ENCODE data around the gene ACSL6. TPM values are rescaled to one million over a fixed set of nuclear protein-coding genes. Genes with fewer than 3 reads are reported as not detected.

The ACSL6 gene
- total RNA-seq, 4 donors from 2014 or later, result 0.04 to 3.2 (median 1.1) TPM

GRCh38 chr5:132033122-132033521 lies 21.7 kb upstream of the ACSL6 start:
- WGBS, 2 donors, result 57 to 59% methylated on average over 4 of the region's 4 CpGs
- no peak for DNase-seq
- H3K9me3 ChIP-seq, result no peaks in the 10 kb centered on the region
- no peak overlapping the region for H3K4me3 ChIP-seq
- TF ChIP-seq, protein P1, sequence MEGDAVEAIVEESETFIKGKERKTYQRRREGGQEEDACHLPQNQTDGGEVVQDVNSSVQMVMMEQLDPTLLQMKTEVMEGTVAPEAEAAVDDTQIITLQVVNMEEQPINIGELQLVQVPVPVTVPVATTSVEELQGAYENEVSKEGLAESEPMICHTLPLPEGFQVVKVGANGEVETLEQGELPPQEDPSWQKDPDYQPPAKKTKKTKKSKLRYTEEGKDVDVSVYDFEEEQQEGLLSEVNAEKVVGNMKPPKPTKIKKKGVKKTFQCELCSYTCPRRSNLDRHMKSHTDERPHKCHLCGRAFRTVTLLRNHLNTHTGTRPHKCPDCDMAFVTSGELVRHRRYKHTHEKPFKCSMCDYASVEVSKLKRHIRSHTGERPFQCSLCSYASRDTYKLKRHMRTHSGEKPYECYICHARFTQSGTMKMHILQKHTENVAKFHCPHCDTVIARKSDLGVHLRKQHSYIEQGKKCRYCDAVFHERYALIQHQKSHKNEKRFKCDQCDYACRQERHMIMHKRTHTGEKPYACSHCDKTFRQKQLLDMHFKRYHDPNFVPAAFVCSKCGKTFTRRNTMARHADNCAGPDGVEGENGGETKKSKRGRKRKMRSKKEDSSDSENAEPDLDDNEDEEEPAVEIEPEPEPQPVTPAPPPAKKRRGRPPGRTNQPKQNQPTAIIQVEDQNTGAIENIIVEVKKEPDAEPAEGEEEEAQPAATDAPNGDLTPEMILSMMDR (IDR thresholded peaks at IDR 0.05), result no peak
- no peak for TF ChIP-seq POLR2A (IDR thresholded peaks at IDR 0.05)
- no peaks in the 10 kb centered on the region for H3K27me3 ChIP-seq
- H3K27ac ChIP-seq, result no peak overlapping the region
- no peaks in the 10 kb centered on the region for H3K36me3 ChIP-seq
- intact Hi-C loops (cut with DNase I), result no loop called here
- H3K4me1 ChIP-seq, result no peaks in the 10 kb centered on the region

DNA sequence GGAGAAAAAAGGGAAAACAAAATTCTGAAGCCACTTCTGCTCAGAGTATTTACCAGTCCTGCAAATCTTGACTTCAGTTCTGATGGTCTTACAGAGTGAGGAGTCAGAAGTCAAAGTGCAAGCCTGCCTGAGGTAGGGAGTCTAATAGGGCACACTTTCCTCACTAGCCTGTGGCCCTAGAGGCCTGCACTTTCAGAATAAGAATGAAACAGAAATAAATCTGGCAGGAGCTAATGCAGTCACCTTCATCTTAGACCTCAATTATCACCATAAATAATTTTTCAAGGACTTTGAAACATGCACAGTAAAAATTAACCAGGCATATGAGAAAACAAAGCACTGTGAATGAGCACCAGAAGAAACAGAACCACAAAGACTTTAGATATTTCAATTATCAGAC lies 20.7 kb upstream of the ACSL6 start:
- H3K9me3 ChIP-seq, result no peaks in the 10 kb centered on the region
- H3K27me3 ChIP-seq, result no peaks in the 10 kb centered on the region
- no peaks in the 10 kb centered on the region for H3K36me3 ChIP-seq
- no peak overlapping the region for H3K27ac ChIP-seq
- no peak overlapping the region for H3K4me3 ChIP-seq
- DNase-seq, result no peak
- intact Hi-C loops (cut with DNase I), result no loop called here
- H3K4me1 ChIP-seq, result no peaks in the 10 kb centered on the region
- TF ChIP-seq, protein P1 (IDR thresholded peaks at IDR 0.05), result no peak
- no peak for TF ChIP-seq POLR2A (IDR thresholded peaks at IDR 0.05)

DNA sequence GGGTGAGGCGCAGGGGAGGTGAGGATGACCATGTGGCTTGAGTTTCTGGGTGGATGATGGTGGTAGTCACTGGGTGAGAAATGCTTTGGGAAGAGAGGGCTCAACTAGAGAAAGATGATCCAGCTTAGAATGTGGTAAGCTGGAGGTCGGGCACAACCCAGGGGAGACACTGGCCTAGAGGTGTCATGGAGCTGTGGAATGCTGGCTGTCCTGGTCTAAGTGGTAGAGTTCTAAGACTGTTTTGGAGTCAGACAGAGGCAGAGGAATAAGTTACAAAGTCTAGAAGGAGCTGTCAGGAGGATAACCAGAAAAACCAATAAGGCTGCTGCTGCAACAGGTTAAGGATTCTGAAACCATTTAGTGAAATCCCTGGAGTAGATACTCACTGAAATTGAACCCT lies 19.2 kb upstream of the ACSL6 start:
- Histone ChIP-seq H3K4me1 (no peaks in the 10 kb centered on the region), H3K27me3 (no peaks in the 10 kb centered on the region), H3K27ac (no peak overlapping the region), H3K4me3 (no peak overlapping the region), H3K36me3 (no peaks in the 10 kb centered on the region), H3K9me3 (no peaks in the 10 kb centered on the region)
- DNase-seq, result no peak
- WGBS, 2 donors, result 85 to 93% methylated on average over 2 of the region's 2 CpGs
- TF ChIP-seq POLR2A (IDR thresholded peaks at IDR 0.05), result no peak
- TF ChIP-seq, protein P1 (IDR thresholded peaks at IDR 0.05), result no peak
- intact Hi-C loops (cut with DNase I), result no loop called here

DNA sequence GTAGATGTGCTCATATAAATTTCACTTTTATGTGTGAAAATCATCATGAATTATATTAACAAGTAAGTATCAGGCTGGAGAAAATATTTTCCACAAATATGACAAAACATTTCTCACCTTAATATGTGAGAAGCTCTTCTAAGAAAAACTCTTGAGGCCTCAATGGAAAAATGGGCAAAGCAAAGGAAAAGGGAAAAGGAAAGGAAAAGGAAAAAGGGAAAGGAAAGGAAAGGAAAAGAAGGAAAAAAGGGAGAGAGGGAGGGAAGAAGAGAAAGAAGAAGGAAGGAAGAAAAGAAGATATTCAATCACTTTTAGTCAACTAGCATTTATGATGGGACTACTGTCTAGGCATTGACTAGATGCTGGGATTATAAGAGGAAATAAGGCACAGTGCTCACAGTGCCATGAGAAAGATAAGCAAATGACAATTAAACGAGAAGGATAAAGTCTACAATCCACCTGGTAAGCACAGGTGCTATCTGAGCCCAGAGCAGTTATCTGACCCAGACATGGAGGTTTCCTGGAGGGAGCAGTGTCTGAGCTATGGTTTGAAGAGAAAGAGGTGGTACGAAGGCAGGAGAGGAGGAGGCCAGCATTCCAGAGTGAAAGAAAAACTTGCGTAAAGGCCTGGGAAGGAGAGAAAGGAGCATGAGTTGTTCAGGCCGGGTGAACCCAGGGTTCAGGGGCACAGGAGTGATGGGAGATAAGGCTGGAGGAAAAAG lies 18.3 kb upstream of the ACSL6 start:
- no peak overlapping the region for H3K27ac ChIP-seq
- 79 to 80% methylated on average over 4 of the region's 4 CpGs for WGBS, 2 donors
- TF ChIP-seq POLR2A (IDR thresholded peaks at IDR 0.05), result no peak
- TF ChIP-seq, protein P1 (IDR thresholded peaks at IDR 0.05), result no peak
- intact Hi-C loops (cut with DNase I), result no loop called here
- no peaks in the 10 kb centered on the region for H3K27me3 ChIP-seq
- H3K4me1 ChIP-seq, result no peaks in the 10 kb centered on the region
- no peaks in the 10 kb centered on the region for H3K36me3 ChIP-seq
- DNase-seq, result no peak
- no peaks in the 10 kb centered on the region for H3K9me3 ChIP-seq
- H3K4me3 ChIP-seq, result no peak overlapping the region

GRCh38 chr5:132027027-132027426 lies 15.6 kb upstream of the ACSL6 start:
- WGBS, 2 donors, result 60 to 80% methylated on average over 1 of the region's 2 CpGs

More at GRCh38 chr5:132027027-132027426, 15.6 kb upstream of the ACSL6 start:
- no peaks in the 10 kb centered on the region for H3K9me3 ChIP-seq
- TF ChIP-seq, protein P1 (IDR thresholded peaks at IDR 0.05), result no peak
- no peak for TF ChIP-seq POLR2A (IDR thresholded peaks at IDR 0.05)
- no peaks in the 10 kb centered on the region for H3K36me3 ChIP-seq
- intact Hi-C loops (cut with DNase I), result no loop called here
- no peaks in the 10 kb centered on the region for H3K4me1 ChIP-seq
- no peaks in the 10 kb centered on the region for H3K27me3 ChIP-seq
- no peak overlapping the region for H3K4me3 ChIP-seq
- DNase-seq, result no peak
- no peak overlapping the region for H3K27ac ChIP-seq

Measured in esophagus squamous epithelium (tissue), 5 donors.